OCI-LY3 (cell line): ENCODE results near the gene FLVCR2.

ENCODE experiments used
- H2AFZ ChIP-seq: fragments of 200-600, 300-600 bp; shearing (Covaris generic); 2 replicates; pipeline ENCODE4 v1.6.0; 2014; ENCODE audit warnings: antibody characterized with exemption, low read depth, low read length
- H3K27ac ChIP-seq: fragments of 200-600, 300-600 bp; sonication (generic); 2 replicates; pipeline ENCODE4 v1.5.1; 2014; ENCODE audit warnings: mild to moderate bottlenecking, low read length, moderate library complexity, mixed read lengths
- H3K27me3 ChIP-seq: fragments of 200-600, 300-600 bp; sonication (generic); 2 replicates; pipeline ENCODE4 v1.6.1; 2014; ENCODE audit warnings: low read depth, low read length, mixed read lengths
- H3K36me3 ChIP-seq: fragments of 200-600, 300-600 bp; sonication (generic); replicated peaks from 2 replicates; pipeline ENCODE3; 2014; ENCODE audit warnings: low read depth, low read length, mixed read lengths
- H3K4me1 ChIP-seq: fragments of 300-600, 200-600 bp; sonication (generic); 2 replicates; pipeline ENCODE4 v1.6.1; 2014; ENCODE audit warnings: low read length, mixed read lengths
- H3K4me2 ChIP-seq: fragments of 200-600, 300-600 bp; sonication (generic); 2 replicates; pipeline ENCODE4 v1.6.1; 2014; ENCODE audit warnings: low read length, mixed read lengths
- H3K4me3 ChIP-seq: fragments of 300-600, 200-600 bp; sonication (generic); 2 replicates; pipeline ENCODE4 v1.5.1; 2014; ENCODE audit warnings: antibody characterized with exemption, mild to moderate bottlenecking, low read length, moderate library complexity
- H3K79me2 ChIP-seq: fragments of 300-600, 200-600 bp; shearing (Covaris generic); 2 replicates; pipeline ENCODE4 v1.6.1; 2014; ENCODE audit warnings: mild to moderate bottlenecking, low read length, mixed read lengths
- H3K9ac ChIP-seq: fragments of 300-600, 200-600 bp; shearing (Covaris generic); 2 replicates; pipeline ENCODE4 v1.6.0; 2014; ENCODE audit warnings: mild to moderate bottlenecking, low read length, moderate library complexity
- H3K9me3 ChIP-seq: fragments of 200-600, 300-600 bp; shearing (Covaris generic); 2 replicates; pipeline ENCODE4 v1.6.1; 2014; ENCODE audit warnings: low read length, mixed read lengths; ENCODE audit not compliant: insufficient read depth
- H4K20me1 ChIP-seq: fragments of 200-600, 300-600 bp; sonication (generic); 2 replicates; pipeline ENCODE4 v1.6.1; 2016; ENCODE audit warnings: low read length, mixed read lengths; ENCODE audit not compliant: insufficient read depth
- EZH2phosphoT487 ChIP-seq: fragments of 200-600 bp; shearing (Covaris generic); IDR thresholded peaks from 2 replicates; pipeline ENCODE4 v1.6.1; 2018; ENCODE audit warnings: antibody characterized with exemption, mixed run types, low read depth
- TF ChIP-seq, protein P1 (sequence below): fragments of 200-600, 300-600 bp; sonication (generic); IDR thresholded peaks from 2 replicates; pipeline ENCODE4 v1.5.1; 2014; ENCODE audit warnings: antibody characterized with exemption, low read length, low read depth

FLVCR2 gene

DNA sequence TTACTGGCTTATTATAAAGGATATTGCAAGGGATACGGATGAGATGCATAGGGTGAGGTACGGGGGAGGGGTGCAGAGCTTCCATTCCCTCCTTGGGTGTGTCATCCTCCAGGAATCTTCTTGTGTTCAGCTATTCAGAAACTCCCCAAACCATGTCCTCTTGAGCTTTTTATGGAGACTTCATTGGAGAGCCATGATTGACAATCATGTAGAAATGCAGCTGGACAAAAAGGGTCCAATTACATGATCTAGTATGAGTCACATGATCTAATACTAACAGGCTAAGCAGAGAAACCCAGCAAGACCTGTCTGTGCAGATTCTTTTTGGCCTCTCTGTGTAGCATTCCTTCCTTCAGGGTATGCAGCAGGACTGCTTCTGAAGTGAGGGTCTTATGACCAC is 23.9 kb upstream of the FLVCR2 start:
- H3K36me3 ChIP-seq: peaks cover 57% of the 10 kb centered on the region
- no peaks in the 10 kb centered on the region for H3K9me3 ChIP-seq
- TF ChIP-seq, protein P1, sequence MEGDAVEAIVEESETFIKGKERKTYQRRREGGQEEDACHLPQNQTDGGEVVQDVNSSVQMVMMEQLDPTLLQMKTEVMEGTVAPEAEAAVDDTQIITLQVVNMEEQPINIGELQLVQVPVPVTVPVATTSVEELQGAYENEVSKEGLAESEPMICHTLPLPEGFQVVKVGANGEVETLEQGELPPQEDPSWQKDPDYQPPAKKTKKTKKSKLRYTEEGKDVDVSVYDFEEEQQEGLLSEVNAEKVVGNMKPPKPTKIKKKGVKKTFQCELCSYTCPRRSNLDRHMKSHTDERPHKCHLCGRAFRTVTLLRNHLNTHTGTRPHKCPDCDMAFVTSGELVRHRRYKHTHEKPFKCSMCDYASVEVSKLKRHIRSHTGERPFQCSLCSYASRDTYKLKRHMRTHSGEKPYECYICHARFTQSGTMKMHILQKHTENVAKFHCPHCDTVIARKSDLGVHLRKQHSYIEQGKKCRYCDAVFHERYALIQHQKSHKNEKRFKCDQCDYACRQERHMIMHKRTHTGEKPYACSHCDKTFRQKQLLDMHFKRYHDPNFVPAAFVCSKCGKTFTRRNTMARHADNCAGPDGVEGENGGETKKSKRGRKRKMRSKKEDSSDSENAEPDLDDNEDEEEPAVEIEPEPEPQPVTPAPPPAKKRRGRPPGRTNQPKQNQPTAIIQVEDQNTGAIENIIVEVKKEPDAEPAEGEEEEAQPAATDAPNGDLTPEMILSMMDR: no peak
- TF ChIP-seq EZH2phosphoT487: no peak
- H3K79me2 ChIP-seq: peaks cover 25% of the 10 kb centered on the region
- no peak overlapping the region for H3K4me2 ChIP-seq
- no peak overlapping the region for H3K4me3 ChIP-seq
- no peaks in the 10 kb centered on the region for H4K20me1 ChIP-seq
- H3K9ac ChIP-seq: no peak overlapping the region
- H3K27me3 ChIP-seq: no peaks in the 10 kb centered on the region
- no peak overlapping the region for H2AFZ ChIP-seq
- H3K27ac ChIP-seq: no peak overlapping the region
- H3K4me1 ChIP-seq: peaks cover 64% of the 10 kb centered on the region

DNA sequence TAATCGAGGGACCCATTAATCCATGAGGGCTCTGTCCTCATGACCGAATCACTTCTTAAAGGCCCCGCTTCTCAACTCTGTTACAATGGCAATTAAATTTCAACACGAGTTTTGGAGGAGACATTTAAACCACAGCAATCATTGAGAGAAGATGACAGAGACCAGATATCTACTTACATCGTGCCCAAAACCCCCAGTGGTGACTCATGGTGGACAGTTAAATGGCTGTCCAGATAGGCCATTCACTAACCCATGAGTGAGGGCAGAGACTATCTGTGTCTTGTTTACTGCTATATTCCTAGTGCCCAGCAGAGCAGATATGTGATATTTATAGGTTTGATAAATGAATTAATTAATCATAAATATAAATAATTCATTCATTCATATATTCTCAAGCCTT is 20.0 kb upstream of the FLVCR2 start:
- Histone ChIP-seq H4K20me1 (no peaks in the 10 kb centered on the region), H3K4me2 (no peak overlapping the region), H3K4me1 (peaks cover 53% of the 10 kb centered on the region), H3K27ac (peak overlapping the region; percentile 93), H3K27me3 (no peaks in the 10 kb centered on the region), H3K9me3 (no peaks in the 10 kb centered on the region), H3K79me2 (peaks cover 21% of the 10 kb centered on the region; the same call in 1 of the 2 replicates), H3K36me3 (peaks cover 39% of the 10 kb centered on the region), H3K4me3 (no peak overlapping the region), H3K9ac (no peak overlapping the region), H2AFZ (no peak overlapping the region)
- no peak for TF ChIP-seq EZH2phosphoT487
- TF ChIP-seq, protein P1: no peak

- H3K27ac ChIP-seq: peak overlapping the region; percentile 93
- H3K4me1 ChIP-seq: peaks cover 53% of the 10 kb centered on the region
- H2AFZ ChIP-seq: no peak overlapping the region
- H3K27me3 ChIP-seq: no peaks in the 10 kb centered on the region
- TF ChIP-seq, protein P1: no peak
- TF ChIP-seq EZH2phosphoT487: no peak
- H3K4me3 ChIP-seq: no peak overlapping the region
- H3K4me2 ChIP-seq: peak overlapping the region; percentile 46; the same call in 1 of the 2 replicates
- peaks cover 21% of the 10 kb centered on the region; the same call in 1 of the 2 replicates for H3K79me2 ChIP-seq
- H3K9ac ChIP-seq: peak overlapping the region; percentile 76; the same call in 1 of the 2 replicates
- no peaks in the 10 kb centered on the region for H3K9me3 ChIP-seq
- H3K36me3 ChIP-seq: peaks cover 37% of the 10 kb centered on the region
- H4K20me1 ChIP-seq: no peaks in the 10 kb centered on the region
Measured at GRCh38 chr14:75559045-75559444, 19.4 kb upstream of the FLVCR2 start.

DNA sequence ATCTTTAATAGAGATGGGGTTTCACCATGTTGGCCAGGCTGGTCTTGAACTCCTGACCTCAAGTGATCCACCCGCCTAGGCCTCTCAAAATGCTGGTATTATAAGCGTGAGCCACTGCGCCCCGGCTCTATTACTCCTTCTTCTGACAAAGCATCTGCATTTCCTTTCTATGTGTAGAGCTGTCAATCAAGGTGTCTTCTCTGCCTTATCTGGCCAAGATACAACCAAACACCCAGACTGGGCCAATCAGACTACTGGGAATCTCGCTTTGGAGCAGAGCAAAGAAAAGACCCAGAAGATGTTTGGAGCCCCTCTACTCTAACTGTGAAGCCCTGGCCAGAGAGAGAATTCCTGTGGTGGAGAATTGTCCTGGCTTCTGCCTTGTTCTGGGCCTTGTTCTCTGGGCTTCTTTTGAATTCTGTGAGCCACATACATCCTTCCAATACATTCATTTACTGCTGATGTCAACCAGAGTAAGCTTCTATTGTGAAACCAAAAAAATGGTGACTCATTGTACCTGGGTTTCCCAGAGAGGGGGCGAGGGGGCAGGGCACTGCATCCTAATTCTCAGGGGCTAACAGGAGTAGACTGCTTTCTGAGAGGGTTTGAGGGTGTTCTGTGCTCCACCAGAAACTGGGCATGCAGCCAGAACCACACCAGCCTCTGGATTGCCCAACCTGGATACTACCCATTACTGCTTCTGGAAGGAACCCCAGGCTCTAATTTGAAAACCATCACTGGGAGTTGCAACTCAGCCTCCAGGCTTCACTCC is 18.8 kb upstream of the FLVCR2 start:
- no peak for TF ChIP-seq EZH2phosphoT487
- TF ChIP-seq, protein P1: no peak
- peak overlapping the region; percentile 76 for H3K9ac ChIP-seq
- H3K4me1 ChIP-seq: peaks cover 48% of the 10 kb centered on the region
- no peaks in the 10 kb centered on the region for H3K27me3 ChIP-seq
- H3K79me2 ChIP-seq: peaks cover 19% of the 10 kb centered on the region; the same call in 1 of the 2 replicates
- peak overlapping the region; percentile 46 for H3K4me2 ChIP-seq
- H3K4me3 ChIP-seq: no peak overlapping the region
- H4K20me1 ChIP-seq: no peaks in the 10 kb centered on the region
- no peak overlapping the region for H2AFZ ChIP-seq
- peak overlapping the region; percentile 93 for H3K27ac ChIP-seq
- no peaks in the 10 kb centered on the region for H3K9me3 ChIP-seq
- peaks cover 31% of the 10 kb centered on the region for H3K36me3 ChIP-seq
